HG03521 (cell line): ENCODE data around the gene FOXA1.

Experiments
- ATAC-seq: cut with Tn5 transposase; IDR thresholded peaks from one replicate; pipeline ENCODE4 v1.9.1; 2021; ENCODE audit warnings: mild to moderate bottlenecking, moderate library complexity; ENCODE audit not compliant: unreplicated experiment

FOXA1 gene

GRCh38 chr14:37590428-37591139 is 4.5 kb downstream of the FOXA1 start:
- ATAC-seq = no peak

- no peak for ATAC-seq
These were observed 5.2 kb downstream of the FOXA1 start for GRCh38 chr14:37589715-37590427.

GRCh38 chr14:37588956-37589714 is 5.9 kb downstream of the FOXA1 start:
- no peak for ATAC-seq

GRCh38 chr14:37588667-37588955 is 6.4 kb downstream of the FOXA1 start:
- no peak for ATAC-seq

- ATAC-seq = no peak
These were observed 7.0 kb downstream of the FOXA1 start for GRCh38 chr14:37587881-37588666.

- no peak for ATAC-seq
These were observed 7.8 kb downstream of the FOXA1 start for GRCh38 chr14:37587131-37587803.

- no peak for ATAC-seq
These were observed 8.3 kb downstream of the FOXA1 start for GRCh38 chr14:37586797-37587130.

GRCh38 chr14:37585971-37586796 is 8.9 kb downstream of the FOXA1 start:
- no peak for ATAC-seq

GRCh38 chr14:37585101-37585511 is 9.9 kb downstream of the FOXA1 start:
- no peak for ATAC-seq

- no peak for ATAC-seq
These were observed 10.6 kb downstream of the FOXA1 start for GRCh38 chr14:37584211-37585100.

GRCh38 chr14:37583358-37584210 is 11.5 kb downstream of the FOXA1 start:
- no peak for ATAC-seq

- ATAC-seq = no peak
These were observed 14.9 kb downstream of the FOXA1 start for GRCh38 chr14:37580146-37580545.

- ATAC-seq = no peak
These were observed 15.8 kb downstream of the FOXA1 start for GRCh38 chr14:37579274-37579673.

- no peak for ATAC-seq
These were observed 21.7 kb downstream of the FOXA1 start for GRCh38 chr14:37573356-37573755.

GRCh38 chr14:37571391-37571790 is 23.7 kb downstream of the FOXA1 start:
- no peak for ATAC-seq

- no peak for ATAC-seq
These were observed 25.3 kb downstream of the FOXA1 start for GRCh38 chr14:37569729-37570128.

GRCh38 chr14:37566811-37567371 is 28.2 kb downstream of the FOXA1 start:
- no peak for ATAC-seq

- no peak for ATAC-seq
These were observed 29.5 kb downstream of the FOXA1 start for GRCh38 chr14:37565550-37565949.
